CD4-positive, alpha-beta memory T cell (primary cell): ENCODE results near the gene ATP2B2. TPM values are rescaled to one million over a fixed set of nuclear protein-coding genes. Genes with fewer than 3 reads are reported as not detected.
A peak's percentile ranks its signal among the peaks of the same experiment; 100 is the strongest.

Source experiments
- CTCF ChIA-PET: fragments of 350-600 bp; sonication (Branson Sonifier 250); formaldehyde crosslinking; loops from one replicate; lab custom pipeline; 2021; ENCODE audit warnings: inconsistent platforms; ENCODE audit not compliant: partially characterized antibody; lab: Charles Lee
- POLR2A ChIA-PET: fragments of 350-600 bp; sonication (Branson Sonifier 250); formaldehyde crosslinking; loops from one replicate; lab custom pipeline; 2021; ENCODE audit not compliant: partially characterized antibody; lab: Charles Lee
- DNase-seq, 5 donors: peaks; one replicate each; pipeline versions ENCODE4 v3.0.0 to v3.0.0-alpha.2; 2020 to 2022; ENCODE audit warnings: mixed read lengths in 1 of 5
- H3K27ac ChIP-seq: one replicate; pipeline ENCODE4 v1.7.0; 2013; ENCODE audit warnings: low read depth, low read length
- H3K27me3 ChIP-seq: 2 replicates; pipeline ENCODE4 v1.7.0; 2013; ENCODE audit warnings: mild to moderate bottlenecking, low read length, moderate library complexity; ENCODE audit not compliant: insufficient read depth
- H3K36me3 ChIP-seq: 2 replicates; pipeline ENCODE4 v1.7.0; 2013; ENCODE audit warnings: mild to moderate bottlenecking, low read length, moderate library complexity; ENCODE audit not compliant: insufficient read depth
- H3K4me1 ChIP-seq: 2 replicates; pipeline ENCODE4 v1.7.0; 2013; ENCODE audit warnings: mild to moderate bottlenecking, low read length, moderate library complexity; ENCODE audit not compliant: insufficient read depth
- H3K4me3 ChIP-seq, 2 donors: one replicate each; pipeline ENCODE4 v1.7.0; 2013; ENCODE audit warnings: low read length in 2 of 2, mild to moderate bottlenecking in 1 of 2
- H3K9me3 ChIP-seq, 2 donors: one replicate each; pipeline ENCODE4 v1.7.0; 2013; ENCODE audit warnings: low read length in 2 of 2, control low read depth in 1 of 2; ENCODE audit not compliant: control insufficient read depth in 1 of 2
- H3K27ac Mint-ChIP-seq, 7 donors: one replicate each; pipeline ENCODE4 v1.8.0; 2020 to 2021; ENCODE audit warnings: mixed read lengths in 7 of 7, mild to moderate bottlenecking in 6 of 7, inconsistent platforms in 3 of 7, moderate library complexity in 3 of 7
- H3K27me3 Mint-ChIP-seq, 2 donors: one replicate each; pipeline ENCODE4 v1.8.0; 2020 to 2021; ENCODE audit warnings: mixed read lengths in 2 of 2
- H3K36me3 Mint-ChIP-seq, 2 donors: one replicate each; pipeline ENCODE4 v1.8.0; 2020 to 2021; ENCODE audit warnings: mixed read lengths in 2 of 2, inconsistent platforms in 1 of 2, mild to moderate bottlenecking in 1 of 2
- H3K4me1 Mint-ChIP-seq, 4 donors: one replicate each; pipeline ENCODE4 v1.8.0; 2020 to 2021; ENCODE audit warnings: mixed read lengths in 4 of 4, mild to moderate bottlenecking in 1 of 4
- H3K4me3 Mint-ChIP-seq, 8 donors: one replicate each; pipeline ENCODE4 v1.8.0; 2020 to 2021; ENCODE audit warnings: mixed read lengths in 8 of 8, mild to moderate bottlenecking in 7 of 8, moderate library complexity in 6 of 8, inconsistent platforms in 3 of 8
- H3K9me3 Mint-ChIP-seq, 8 donors: one replicate each; pipeline ENCODE4 v1.8.0; 2020 to 2021; ENCODE audit warnings: mixed read lengths in 8 of 8, mild to moderate bottlenecking in 5 of 8, inconsistent platforms in 3 of 8, moderate library complexity in 1 of 8
- intact Hi-C: fragments of 100-400 bp; cut with micrococcal nuclease; formaldehyde crosslinking; loops from one replicate; pipeline ENCODE4 v1.15.1; 2023
- polyA plus RNA-seq, 2 donors: library from polyadenylated mRNA; unstranded; fragments of 300-500 nt; fragmentation: Illumina TruSeq; gene quantifications; one replicate each; pipeline ENCODE4 v1.2.3, GENCODE V29; 2021
- total RNA-seq, 2 experiments: library from RNA; stranded (reverse); gene quantifications; one replicate each; pipeline ENCODE4 v1.2.3, GENCODE V29; 2021

Gene ATP2B2
- total and polyA plus RNA-seq, 4 experiments from 2014 or later, result not detected

GRCh38 chr3:10445561-10446175 is 59.7 kb downstream of the ATP2B2 start:
- DNase-seq, result no peak
- Mint-ChIP-seq H3K4me1 (peaks cover 0 to 1% (median 0%) of the 10 kb centered on the region in 4 donors), H3K27ac (no peak overlapping the region), H3K4me3 (no peak overlapping the region), H3K36me3 (no peaks in the 10 kb centered on the region), H3K9me3 (no peaks in the 10 kb centered on the region), H3K27me3 (peaks cover 0 to 2% of the 10 kb centered on the region in 2 donors)
- H3K27ac ChIP-seq, result no peak overlapping the region
- intact Hi-C loops, result no loop called here
- no peaks in the 10 kb centered on the region for H3K27me3 ChIP-seq
- H3K4me3 ChIP-seq, result no peak overlapping the region
- H3K9me3 ChIP-seq, result no peaks in the 10 kb centered on the region
- no peaks in the 10 kb centered on the region for H3K4me1 ChIP-seq
- POLR2A ChIA-PET, result no interaction called here
- H3K36me3 ChIP-seq, result no peaks in the 10 kb centered on the region
- CTCF ChIA-PET, result no interaction called here

- H3K4me1 Mint-ChIP-seq, result peaks cover 0 to 6% (median 0%) of the 10 kb centered on the region in 4 donors
- POLR2A ChIA-PET, result no interaction called here
- no peaks in the 10 kb centered on the region for H3K4me1 ChIP-seq
- intact Hi-C loops, result no loop called here
- DNase-seq, result no peak
- no peak overlapping the region for H3K4me3 Mint-ChIP-seq
- no peak overlapping the region for H3K27ac ChIP-seq
- H3K27me3 Mint-ChIP-seq, result peaks cover 0 to 2% of the 10 kb centered on the region in 2 donors
- no peaks in the 10 kb centered on the region for H3K27me3 ChIP-seq
- H3K27ac Mint-ChIP-seq, result no peak overlapping the region
- H3K9me3 ChIP-seq, result no peaks in the 10 kb centered on the region
- H3K36me3 ChIP-seq, result no peaks in the 10 kb centered on the region
- no peak overlapping the region for H3K4me3 ChIP-seq
- CTCF ChIA-PET, result no interaction called here
- no peaks in the 10 kb centered on the region for H3K9me3 Mint-ChIP-seq
- H3K36me3 Mint-ChIP-seq, result no peaks in the 10 kb centered on the region
Measured at GRCh38 chr3:10444511-10444910, 60.9 kb downstream of the ATP2B2 start.

DNA sequence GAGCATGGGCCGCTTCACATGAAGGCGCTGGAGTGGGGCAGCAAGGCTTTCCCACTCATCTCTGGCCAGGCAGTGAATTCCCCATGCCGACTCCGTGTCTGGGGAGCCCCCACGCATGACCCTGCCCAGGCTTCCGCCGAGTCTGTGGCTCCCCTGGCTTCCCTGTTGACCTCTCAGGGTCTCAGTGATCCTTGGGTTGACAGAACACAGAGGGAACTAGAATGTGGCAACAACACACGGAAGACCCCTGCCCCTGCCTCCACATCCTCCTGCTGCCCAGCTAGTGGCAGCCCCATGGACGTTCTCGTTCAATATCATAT is 61.3 kb downstream of the ATP2B2 start:
- no peak for DNase-seq
- H3K27ac Mint-ChIP-seq, result no peak overlapping the region
- H3K4me1 Mint-ChIP-seq, result peaks cover 0 to 6% (median 0%) of the 10 kb centered on the region in 4 donors
- H3K9me3 Mint-ChIP-seq, result no peaks in the 10 kb centered on the region
- Histone ChIP-seq H3K4me1 (no peaks in the 10 kb centered on the region), H3K27me3 (no peaks in the 10 kb centered on the region), H3K9me3 (no peaks in the 10 kb centered on the region), H3K36me3 (no peaks in the 10 kb centered on the region), H3K4me3 (no peak overlapping the region), H3K27ac (no peak overlapping the region)
- no peaks in the 10 kb centered on the region for H3K36me3 Mint-ChIP-seq
- peaks cover 0 to 2% of the 10 kb centered on the region in 2 donors for H3K27me3 Mint-ChIP-seq
- intact Hi-C loops, result no loop called here
- ChIA-PET CTCF (no interaction called here), POLR2A (no interaction called here)
- H3K4me3 Mint-ChIP-seq, result no peak overlapping the region

GRCh38 chr3:10443272-10444109 is 61.9 kb downstream of the ATP2B2 start:
- intact Hi-C loops, result no loop called here
- Histone ChIP-seq H3K4me3 (no peak overlapping the region), H3K9me3 (no peaks in the 10 kb centered on the region), H3K27ac (no peak overlapping the region), H3K36me3 (no peaks in the 10 kb centered on the region), H3K27me3 (no peaks in the 10 kb centered on the region), H3K4me1 (no peaks in the 10 kb centered on the region)
- Mint-ChIP-seq H3K27ac (no peak overlapping the region), H3K4me1 (peaks cover 0 to 6% (median under 1%) of the 10 kb centered on the region in 4 donors), H3K4me3 (no peak overlapping the region), H3K9me3 (no peaks in the 10 kb centered on the region), H3K36me3 (no peaks in the 10 kb centered on the region), H3K27me3 (peaks cover 0 to 2% of the 10 kb centered on the region in 2 donors)
- CTCF ChIA-PET, result interaction anchor here (1.0 kb wide), 1 partner anchor 181 kb away, joined by 3 read pairs; no protein-coding TSS in a partner anchor
- DNase-seq, result no peak
- POLR2A ChIA-PET, result no interaction called here

- DNase-seq, result no peak
- Histone ChIP-seq H3K9me3 (no peaks in the 10 kb centered on the region), H3K4me1 (peaks cover 9% of the 10 kb centered on the region), H3K27me3 (no peaks in the 10 kb centered on the region), H3K4me3 (no peak overlapping the region), H3K27ac (no peak overlapping the region), H3K36me3 (no peaks in the 10 kb centered on the region)
- H3K27me3 Mint-ChIP-seq, result peaks cover 0 to 2% of the 10 kb centered on the region in 2 donors
- intact Hi-C loops, result no loop called here
- H3K36me3 Mint-ChIP-seq, result no peaks in the 10 kb centered on the region
- H3K4me1 Mint-ChIP-seq, result peaks cover 5 to 13% (median 12%) of the 10 kb centered on the region in 4 donors
- CTCF ChIA-PET, result interaction anchor here (1.0 kb wide), 1 partner anchor 180 kb away, joined by 3 read pairs; no protein-coding TSS in a partner anchor
- H3K27ac Mint-ChIP-seq, result no peak overlapping the region
- no peak overlapping the region for H3K4me3 Mint-ChIP-seq
- POLR2A ChIA-PET, result no interaction called here
- no peaks in the 10 kb centered on the region for H3K9me3 Mint-ChIP-seq
Measured at GRCh38 chr3:10442151-10442795, 63.1 kb downstream of the ATP2B2 start.

DNA sequence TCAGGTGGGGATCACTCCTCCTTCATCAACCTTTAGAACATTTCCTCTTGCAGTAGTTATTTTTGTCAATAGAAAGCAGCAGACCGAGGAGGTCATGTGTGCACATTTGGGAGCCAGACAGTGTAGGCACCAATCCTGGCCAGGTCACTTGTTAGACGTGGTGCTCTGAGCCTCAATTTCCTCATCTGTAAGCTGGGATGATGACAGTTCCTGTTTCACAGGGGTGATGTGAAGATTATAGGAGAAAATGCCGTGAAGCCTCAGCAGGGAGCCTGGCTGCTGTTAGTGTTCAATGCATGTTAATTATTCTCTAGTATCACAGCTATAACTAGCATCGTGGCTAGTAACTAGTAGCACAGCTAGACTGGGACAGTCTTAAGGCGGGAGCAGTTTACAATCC is 64.7 kb downstream of the ATP2B2 start:
- H3K27me3 Mint-ChIP-seq, result peaks cover 0 to 2% of the 10 kb centered on the region in 2 donors
- Histone ChIP-seq H3K27me3 (no peaks in the 10 kb centered on the region), H3K9me3 (no peaks in the 10 kb centered on the region), H3K27ac (no peak overlapping the region), H3K4me3 (no peak overlapping the region), H3K4me1 (peaks cover 21% of the 10 kb centered on the region), H3K36me3 (no peaks in the 10 kb centered on the region)
- no peaks in the 10 kb centered on the region for H3K36me3 Mint-ChIP-seq
- no peaks in the 10 kb centered on the region for H3K9me3 Mint-ChIP-seq
- H3K4me1 Mint-ChIP-seq, result peaks cover 6 to 25% (median 22%) of the 10 kb centered on the region in 4 donors
- intact Hi-C loops, result no loop called here
- ChIA-PET POLR2A (interaction anchor here (1.6 kb wide), 1 partner anchor 120 kb away, joined by 4 read pairs; the partner anchor contains the start of gene SEC13), CTCF (no interaction called here)
- DNase-seq, result no peak
- H3K4me3 Mint-ChIP-seq, result no peak overlapping the region
- peak overlapping the region in 5 of 7 donors; percentile 3 to 62 (median 55) for H3K27ac Mint-ChIP-seq
